DOHH2 (cell line): Measurements from ENCODE around the gene SNRNP48.

Source experiments
- EZH2phosphoT487 ChIP-seq: fragments of 200-600 bp; sonication (generic); IDR thresholded peaks from 2 replicates; pipeline ENCODE4 v1.6.1; 2017; ENCODE audit warnings: borderline replicate concordance, mild to moderate bottlenecking, antibody characterized with exemption, low read length, moderate library complexity, mixed read lengths
- TF ChIP-seq, protein P1 (sequence below): fragments of 200-600 bp; sonication (generic); IDR thresholded peaks from one replicate; pipeline ENCODE4 v1.5.1; 2014; ENCODE audit warnings: antibody characterized with exemption, mild to moderate bottlenecking, low read depth, low read length; ENCODE audit not compliant: poor library complexity, severe bottlenecking

DNA sequence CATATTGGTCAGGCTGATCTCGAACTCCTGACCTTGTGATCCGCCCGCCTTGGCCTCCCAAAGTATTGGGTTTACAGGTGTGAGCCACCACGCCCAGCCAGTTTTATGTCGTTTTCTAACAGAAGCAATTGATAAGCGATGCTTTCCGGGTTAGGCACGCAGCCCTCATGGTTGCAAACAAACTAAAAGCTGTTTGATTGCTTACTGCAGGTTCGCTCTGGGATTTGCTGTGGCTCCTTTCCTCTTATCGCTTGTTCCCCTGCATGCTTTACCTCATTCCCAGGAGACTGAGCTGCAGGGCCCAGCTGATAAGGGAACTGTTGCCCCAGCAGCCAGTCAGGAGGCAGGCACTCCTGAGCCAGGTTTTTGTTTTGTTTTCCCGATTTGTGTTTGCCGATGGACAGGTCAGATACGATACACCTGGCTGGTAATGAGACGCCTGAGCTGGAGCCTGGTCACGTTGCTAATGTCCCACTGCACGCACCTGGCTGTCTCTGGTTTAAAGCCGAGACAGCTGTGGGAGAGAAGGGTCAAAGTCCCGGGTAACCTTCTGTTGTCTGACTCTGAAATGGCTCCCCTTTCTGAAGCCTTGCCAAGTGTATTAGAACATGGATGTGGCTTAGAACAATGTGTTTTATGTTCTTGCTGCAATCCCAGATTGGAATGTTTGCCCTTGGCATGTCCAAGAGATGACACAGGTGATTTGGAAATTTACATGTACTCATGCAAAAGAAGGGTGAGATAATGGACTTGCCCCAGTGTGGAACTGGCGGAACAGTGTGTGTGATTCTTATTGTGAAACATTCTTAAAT, 28.6 kb upstream of the SNRNP48 start:
- TF ChIP-seq, protein P1, sequence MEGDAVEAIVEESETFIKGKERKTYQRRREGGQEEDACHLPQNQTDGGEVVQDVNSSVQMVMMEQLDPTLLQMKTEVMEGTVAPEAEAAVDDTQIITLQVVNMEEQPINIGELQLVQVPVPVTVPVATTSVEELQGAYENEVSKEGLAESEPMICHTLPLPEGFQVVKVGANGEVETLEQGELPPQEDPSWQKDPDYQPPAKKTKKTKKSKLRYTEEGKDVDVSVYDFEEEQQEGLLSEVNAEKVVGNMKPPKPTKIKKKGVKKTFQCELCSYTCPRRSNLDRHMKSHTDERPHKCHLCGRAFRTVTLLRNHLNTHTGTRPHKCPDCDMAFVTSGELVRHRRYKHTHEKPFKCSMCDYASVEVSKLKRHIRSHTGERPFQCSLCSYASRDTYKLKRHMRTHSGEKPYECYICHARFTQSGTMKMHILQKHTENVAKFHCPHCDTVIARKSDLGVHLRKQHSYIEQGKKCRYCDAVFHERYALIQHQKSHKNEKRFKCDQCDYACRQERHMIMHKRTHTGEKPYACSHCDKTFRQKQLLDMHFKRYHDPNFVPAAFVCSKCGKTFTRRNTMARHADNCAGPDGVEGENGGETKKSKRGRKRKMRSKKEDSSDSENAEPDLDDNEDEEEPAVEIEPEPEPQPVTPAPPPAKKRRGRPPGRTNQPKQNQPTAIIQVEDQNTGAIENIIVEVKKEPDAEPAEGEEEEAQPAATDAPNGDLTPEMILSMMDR: no peak
- no peak for TF ChIP-seq EZH2phosphoT487
